Mesothelial cell of epicardium (in vitro differentiated cells): Measurements from ENCODE around the gene ATG4D. TPM values are rescaled to one million over a fixed set of nuclear protein-coding genes. Genes with fewer than 3 reads are reported as not detected.
"Not testable (repeated sequence)": the region's sequence is repeated elsewhere in the genome, so short reads cannot be mapped to it uniquely, and the experiment has no call there.

Experiments used
- DNase-seq, 2 experiments: peaks; one replicate each; pipeline ENCODE4 v3.0.0; 2021; ENCODE audit warnings: low spot score in 2 of 2; ENCODE audit not compliant: unreplicated experiment in 2 of 2
- H3K27ac Mint-ChIP-seq: 2 replicates; pipeline ENCODE4 v1.8.0; 2021; ENCODE audit warnings: mixed read lengths
- H3K27me3 Mint-ChIP-seq: 2 replicates; pipeline ENCODE4 v1.8.0; 2021; ENCODE audit warnings: low read depth, mixed read lengths
- H3K36me3 Mint-ChIP-seq: 2 replicates; pipeline ENCODE4 v1.8.0; 2021; ENCODE audit warnings: mixed read lengths
- H3K4me1 Mint-ChIP-seq: 2 replicates; pipeline ENCODE4 v1.8.0; 2021; ENCODE audit warnings: mixed read lengths
- H3K4me3 Mint-ChIP-seq: 2 replicates; pipeline ENCODE4 v1.8.0; 2021; ENCODE audit warnings: mild to moderate bottlenecking, moderate library complexity, mixed read lengths
- H3K9me3 Mint-ChIP-seq: 2 replicates; pipeline ENCODE4 v1.8.0; 2021; ENCODE audit warnings: mixed read lengths
- total RNA-seq: library from RNA; stranded (reverse); gene quantifications from 3 replicates; pipeline ENCODE4 v1.2.1, GENCODE V29; 2021
- TF ChIP-seq, protein P1 (sequence below): fragments of 200-600 bp; sonication (generic); IDR thresholded peaks from one replicate; pipeline ENCODE4 v1.5.0; 2021; ENCODE audit warnings: antibody characterized with exemption; ENCODE audit not compliant: unreplicated experiment

ATG4D gene
- total RNA-seq, 1 donor from 2014 or later, result 37.3 TPM

DNA sequence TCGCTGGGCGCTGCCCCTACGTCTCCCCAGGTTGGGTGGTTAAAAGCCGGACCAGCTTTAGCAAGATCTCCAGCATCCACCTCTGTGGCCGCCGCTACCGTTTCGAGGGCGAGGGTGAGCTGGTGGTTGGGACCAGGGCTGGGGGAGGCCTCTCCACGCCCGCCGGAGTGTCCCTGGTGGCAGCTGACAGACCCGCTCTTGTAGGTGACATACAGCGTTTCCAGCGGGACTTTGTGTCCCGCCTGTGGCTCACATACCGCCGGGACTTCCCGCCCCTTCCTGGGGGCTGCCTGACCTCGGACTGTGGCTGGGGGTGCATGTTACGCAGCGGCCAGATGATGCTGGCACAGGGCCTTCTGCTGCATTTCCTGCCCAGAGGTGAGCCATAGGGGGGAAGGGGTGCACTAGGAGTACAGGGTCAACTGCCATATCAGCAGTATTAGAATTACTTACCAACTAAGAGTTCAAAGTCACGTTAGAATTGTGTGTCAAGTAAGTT lies 1.1 kb downstream of the ATG4D start:
- H3K27me3 Mint-ChIP-seq, result peaks cover 17% of the 10 kb centered on the region
- H3K9me3 Mint-ChIP-seq, result no peaks in the 10 kb centered on the region
- peaks cover 3% of the 10 kb centered on the region for H3K4me1 Mint-ChIP-seq
- no peak for DNase-seq
- H3K4me3 Mint-ChIP-seq, result peak overlapping the region; percentile 82
- TF ChIP-seq, protein P1, sequence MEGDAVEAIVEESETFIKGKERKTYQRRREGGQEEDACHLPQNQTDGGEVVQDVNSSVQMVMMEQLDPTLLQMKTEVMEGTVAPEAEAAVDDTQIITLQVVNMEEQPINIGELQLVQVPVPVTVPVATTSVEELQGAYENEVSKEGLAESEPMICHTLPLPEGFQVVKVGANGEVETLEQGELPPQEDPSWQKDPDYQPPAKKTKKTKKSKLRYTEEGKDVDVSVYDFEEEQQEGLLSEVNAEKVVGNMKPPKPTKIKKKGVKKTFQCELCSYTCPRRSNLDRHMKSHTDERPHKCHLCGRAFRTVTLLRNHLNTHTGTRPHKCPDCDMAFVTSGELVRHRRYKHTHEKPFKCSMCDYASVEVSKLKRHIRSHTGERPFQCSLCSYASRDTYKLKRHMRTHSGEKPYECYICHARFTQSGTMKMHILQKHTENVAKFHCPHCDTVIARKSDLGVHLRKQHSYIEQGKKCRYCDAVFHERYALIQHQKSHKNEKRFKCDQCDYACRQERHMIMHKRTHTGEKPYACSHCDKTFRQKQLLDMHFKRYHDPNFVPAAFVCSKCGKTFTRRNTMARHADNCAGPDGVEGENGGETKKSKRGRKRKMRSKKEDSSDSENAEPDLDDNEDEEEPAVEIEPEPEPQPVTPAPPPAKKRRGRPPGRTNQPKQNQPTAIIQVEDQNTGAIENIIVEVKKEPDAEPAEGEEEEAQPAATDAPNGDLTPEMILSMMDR, result no peak
- H3K27ac Mint-ChIP-seq, result no peak overlapping the region
- H3K36me3 Mint-ChIP-seq, result peaks cover 4% of the 10 kb centered on the region

DNA sequence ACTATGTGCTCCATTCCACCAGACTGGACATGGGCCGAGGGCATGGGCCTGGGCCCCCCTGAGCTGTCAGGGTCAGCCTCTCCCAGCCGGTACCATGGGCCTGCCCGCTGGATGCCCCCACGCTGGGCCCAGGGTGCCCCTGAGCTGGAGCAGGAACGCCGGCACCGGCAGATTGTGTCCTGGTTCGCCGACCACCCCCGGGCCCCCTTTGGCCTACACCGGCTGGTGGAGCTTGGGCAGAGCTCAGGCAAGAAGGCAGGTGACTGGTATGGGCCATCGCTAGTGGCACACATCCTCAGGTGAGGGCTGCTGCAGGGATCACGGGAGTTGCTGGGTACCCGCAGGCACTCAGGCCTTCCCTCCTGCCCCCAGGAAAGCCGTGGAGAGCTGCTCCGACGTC lies 3.1 kb downstream of the ATG4D start:
- Mint-ChIP-seq H3K36me3 (peaks cover 16% of the 10 kb centered on the region), H3K4me1 (peaks cover 3% of the 10 kb centered on the region), H3K4me3 (no peak overlapping the region), H3K27ac (no peak overlapping the region), H3K27me3 (no peaks in the 10 kb centered on the region), H3K9me3 (no peaks in the 10 kb centered on the region)
- TF ChIP-seq, protein P1, result no peak
- no peak for DNase-seq

DNA sequence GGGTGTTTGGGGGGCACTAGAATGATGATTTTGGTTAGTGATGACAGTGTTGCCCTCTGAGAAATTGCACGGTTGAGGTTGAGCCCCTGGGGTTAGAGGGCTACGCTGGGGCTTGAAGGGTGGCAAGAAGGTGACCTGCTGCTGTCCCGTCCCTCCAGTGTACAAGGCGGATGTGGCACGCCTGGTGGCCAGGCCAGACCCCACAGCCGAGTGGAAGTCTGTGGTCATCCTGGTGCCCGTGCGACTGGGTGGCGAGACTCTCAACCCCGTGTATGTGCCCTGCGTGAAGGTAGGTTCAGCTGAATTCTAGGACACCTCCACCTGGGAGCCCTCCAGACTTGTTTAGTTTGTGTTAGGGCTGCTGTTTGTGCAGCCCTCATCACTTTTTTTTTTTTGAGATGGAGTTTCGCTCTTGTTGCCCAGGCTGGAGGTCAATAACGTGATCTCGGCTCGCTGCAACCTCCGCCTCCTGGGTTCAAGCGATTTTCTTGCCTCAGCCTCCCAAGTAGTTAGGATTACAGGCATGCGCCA lies 5.1 kb downstream of the ATG4D start:
- Mint-ChIP-seq H3K36me3 (peaks cover 28% of the 10 kb centered on the region), H3K4me3 (no peak overlapping the region), H3K9me3 (no peaks in the 10 kb centered on the region), H3K27ac (no peak overlapping the region), H3K27me3 (no peaks in the 10 kb centered on the region), H3K4me1 (peaks cover 3% of the 10 kb centered on the region)
- TF ChIP-seq, protein P1, result no peak
- no peak for DNase-seq

DNA sequence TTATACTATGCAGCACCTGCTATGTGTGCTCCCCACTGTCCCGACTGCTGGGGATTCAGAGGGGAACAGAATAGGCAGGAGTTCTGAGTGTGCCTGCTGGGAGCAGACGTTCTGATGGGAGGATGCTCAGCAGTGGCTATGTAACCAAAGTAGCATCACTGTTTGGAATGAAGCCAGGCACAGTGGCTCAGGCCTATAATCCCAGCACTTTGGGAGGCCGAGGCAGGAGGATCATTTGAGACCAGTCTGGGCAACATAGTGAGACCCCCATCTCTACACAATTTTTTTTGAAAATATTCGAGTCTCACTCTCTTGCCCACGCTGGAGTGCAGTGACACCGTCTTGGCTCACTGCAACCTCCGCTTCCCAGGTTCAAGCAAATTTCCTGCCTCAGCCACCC lies 6.0 kb downstream of the ATG4D start:
- Mint-ChIP-seq H3K4me3 (no peak overlapping the region), H3K27me3 (no peaks in the 10 kb centered on the region), H3K36me3 (peaks cover 28% of the 10 kb centered on the region), H3K9me3 (no peaks in the 10 kb centered on the region), H3K27ac (no peak overlapping the region), H3K4me1 (peaks cover 3% of the 10 kb centered on the region)
- TF ChIP-seq, protein P1, result no peak
- DNase-seq, result no peak

DNA sequence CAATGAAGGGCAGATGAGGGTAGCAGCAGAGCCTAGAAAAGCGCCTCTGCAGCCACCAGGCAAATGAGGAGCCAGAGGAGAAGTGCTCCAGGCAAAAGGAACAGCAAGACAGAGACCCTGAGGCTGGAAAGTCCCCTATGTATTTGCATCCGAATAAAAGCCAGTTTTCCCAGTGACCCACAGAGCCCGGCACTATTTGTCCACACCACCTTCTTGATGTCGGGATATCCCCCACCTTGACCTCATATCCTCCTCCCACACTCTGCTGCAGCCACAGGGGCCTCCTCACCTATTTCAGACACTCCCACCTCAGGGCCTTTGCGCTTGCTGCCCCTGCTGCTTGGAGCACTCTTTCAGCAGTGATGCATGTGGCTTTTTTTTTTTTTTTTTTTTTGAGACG lies 6.6 kb downstream of the ATG4D start:
- H3K27me3 Mint-ChIP-seq, result no peaks in the 10 kb centered on the region
- TF ChIP-seq, protein P1, result no peak
- H3K27ac Mint-ChIP-seq, result no peak overlapping the region
- peaks cover 27% of the 10 kb centered on the region for H3K36me3 Mint-ChIP-seq
- no peak overlapping the region for H3K4me3 Mint-ChIP-seq
- H3K4me1 Mint-ChIP-seq, result no peaks in the 10 kb centered on the region
- no peak for DNase-seq
- no peaks in the 10 kb centered on the region for H3K9me3 Mint-ChIP-seq

DNA sequence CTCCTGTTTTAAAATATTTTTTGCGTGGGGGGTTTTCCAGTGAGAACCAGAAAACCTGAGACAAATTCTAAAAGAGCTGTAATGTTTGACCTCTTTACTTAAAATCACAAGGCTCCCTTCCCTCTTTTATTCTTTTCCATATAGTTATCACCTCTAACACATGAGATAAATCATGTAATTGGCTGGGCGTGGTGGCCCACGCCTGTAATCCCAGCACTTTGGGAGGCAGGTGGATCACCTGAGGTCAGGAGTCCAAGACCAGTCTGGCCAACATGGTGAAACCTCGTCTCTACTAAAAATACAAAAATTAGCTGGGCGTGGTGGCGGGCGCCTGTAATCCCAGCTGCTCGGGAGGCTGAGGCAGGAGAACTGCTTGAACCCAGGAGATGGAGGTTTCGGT lies 7.3 kb downstream of the ATG4D start:
- not testable (repeated sequence) for H3K27me3 Mint-ChIP-seq, H3K27ac Mint-ChIP-seq, H3K9me3 Mint-ChIP-seq, DNase-seq, H3K4me1 Mint-ChIP-seq, H3K4me3 Mint-ChIP-seq
- H3K36me3 Mint-ChIP-seq, result peaks cover 27% of the 10 kb centered on the region
